ENCODE data around the gene P2RY12. TPM values are rescaled to one million over a fixed set of nuclear protein-coding genes. Genes with fewer than 3 reads are reported as not detected.

Gene P2RY12
- polyA plus RNA-seq, 4 donors = 0.54 to 2.2 (median 0.75) TPM; not detected in 1

DNA sequence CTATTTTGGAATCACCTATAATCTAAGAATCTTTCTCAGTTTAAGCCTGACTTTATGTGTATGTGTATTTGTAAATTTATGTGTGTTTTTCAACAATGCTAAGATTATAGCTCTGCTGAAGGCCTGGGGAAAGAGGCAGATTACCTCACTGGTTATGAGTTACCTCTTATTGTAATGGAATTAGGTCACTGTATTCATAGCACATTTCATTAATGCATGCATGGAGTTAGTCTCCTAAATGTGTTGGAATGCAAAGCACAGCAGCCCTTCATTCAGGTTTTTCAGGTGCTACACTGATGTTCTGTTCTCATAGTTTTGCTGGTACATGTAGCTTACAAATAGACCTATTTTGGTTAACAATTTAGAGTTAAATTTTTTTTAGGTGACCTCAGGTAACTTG, 77.4 kb downstream of the P2RY12 start:
- no peaks in the 10 kb centered on the region for H3K27me3 ChIP-seq (ENCODE audit: control insufficient read depth in 3 of 3, insufficient read depth in 3 of 3, low read length in 3 of 3)
- H3K27ac ChIP-seq (ENCODE audit: low read depth in 1 of 3, low read length in 2 of 3) = no peak overlapping the region
- no peaks in the 10 kb centered on the region for H3K36me3 ChIP-seq (ENCODE audit: control insufficient read depth in 3 of 3, insufficient read depth in 2 of 3, low read depth in 1 of 3, low read length in 3 of 3)
- H3K9me3 ChIP-seq (ENCODE audit: control insufficient read depth in 2 of 2, insufficient read depth in 1 of 2, low read depth in 1 of 2, low read length in 1 of 2) = no peaks in the 10 kb centered on the region
- FAIRE-seq (no peak), DNase-seq (no peak)
- H3K4me1 ChIP-seq (ENCODE audit: control insufficient read depth in 3 of 3, insufficient read depth in 2 of 3, low read depth in 1 of 3, low read length in 2 of 3) = no peaks in the 10 kb centered on the region
- H3K4me3 ChIP-seq (ENCODE audit: low read depth in 1 of 3, low read length in 3 of 3) = no peak overlapping the region

GRCh38 chr3:151306168-151306810, 78.3 kb downstream of the P2RY12 start:
- DNase-seq (no peak), FAIRE-seq (no peak)
- Histone ChIP-seq H3K27me3 (ENCODE audit: control insufficient read depth in 3 of 3, insufficient read depth in 3 of 3, low read length in 3 of 3) (no peaks in the 10 kb centered on the region), H3K4me3 (ENCODE audit: low read depth in 1 of 3, low read length in 3 of 3) (no peak overlapping the region), H3K4me1 (ENCODE audit: control insufficient read depth in 3 of 3, insufficient read depth in 2 of 3, low read depth in 1 of 3, low read length in 2 of 3) (no peaks in the 10 kb centered on the region), H3K9me3 (ENCODE audit: control insufficient read depth in 2 of 2, insufficient read depth in 1 of 2, low read depth in 1 of 2, low read length in 1 of 2) (no peaks in the 10 kb centered on the region), H3K36me3 (ENCODE audit: control insufficient read depth in 3 of 3, insufficient read depth in 2 of 3, low read depth in 1 of 3, low read length in 3 of 3) (no peaks in the 10 kb centered on the region), H3K27ac (ENCODE audit: low read depth in 1 of 3, low read length in 2 of 3) (no peak overlapping the region)
- WGBS, 3 donors = 86 to 92% (median 89%) methylated on average over 6 of the region's 6 CpGs

DNA sequence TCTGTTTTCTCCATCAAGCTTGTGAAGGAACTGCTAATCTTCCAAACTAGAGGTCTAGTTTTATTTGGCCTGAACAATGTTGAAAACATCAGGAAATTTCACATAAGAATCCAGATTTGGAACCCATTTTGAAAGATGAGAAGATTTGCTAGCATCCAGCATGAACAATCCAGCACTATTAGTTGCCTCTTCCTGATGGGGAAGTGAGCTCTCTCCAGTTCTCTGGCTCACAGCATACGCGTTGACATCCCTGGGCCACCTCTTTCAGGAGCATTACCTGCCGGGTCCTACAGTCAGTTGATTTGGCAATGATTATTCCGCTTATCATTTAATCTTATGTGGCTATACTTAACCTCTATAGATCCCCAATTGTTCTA, 78.8 kb downstream of the P2RY12 start:
- WGBS, 3 donors = 88 to 95% (median 92%) methylated on average over 4 of the region's 4 CpGs
- Histone ChIP-seq H3K4me3 (ENCODE audit: low read depth in 1 of 3, low read length in 3 of 3) (no peak overlapping the region), H3K27ac (ENCODE audit: low read depth in 1 of 3, low read length in 2 of 3) (no peak overlapping the region), H3K36me3 (ENCODE audit: control insufficient read depth in 3 of 3, insufficient read depth in 2 of 3, low read depth in 1 of 3, low read length in 3 of 3) (no peaks in the 10 kb centered on the region), H3K9me3 (ENCODE audit: control insufficient read depth in 2 of 2, insufficient read depth in 1 of 2, low read depth in 1 of 2, low read length in 1 of 2) (no peaks in the 10 kb centered on the region), H3K4me1 (ENCODE audit: control insufficient read depth in 3 of 3, insufficient read depth in 2 of 3, low read depth in 1 of 3, low read length in 2 of 3) (no peaks in the 10 kb centered on the region), H3K27me3 (ENCODE audit: control insufficient read depth in 3 of 3, insufficient read depth in 3 of 3, low read length in 3 of 3) (no peaks in the 10 kb centered on the region)
- DNase-seq = no peak
- no peak for FAIRE-seq

DNA sequence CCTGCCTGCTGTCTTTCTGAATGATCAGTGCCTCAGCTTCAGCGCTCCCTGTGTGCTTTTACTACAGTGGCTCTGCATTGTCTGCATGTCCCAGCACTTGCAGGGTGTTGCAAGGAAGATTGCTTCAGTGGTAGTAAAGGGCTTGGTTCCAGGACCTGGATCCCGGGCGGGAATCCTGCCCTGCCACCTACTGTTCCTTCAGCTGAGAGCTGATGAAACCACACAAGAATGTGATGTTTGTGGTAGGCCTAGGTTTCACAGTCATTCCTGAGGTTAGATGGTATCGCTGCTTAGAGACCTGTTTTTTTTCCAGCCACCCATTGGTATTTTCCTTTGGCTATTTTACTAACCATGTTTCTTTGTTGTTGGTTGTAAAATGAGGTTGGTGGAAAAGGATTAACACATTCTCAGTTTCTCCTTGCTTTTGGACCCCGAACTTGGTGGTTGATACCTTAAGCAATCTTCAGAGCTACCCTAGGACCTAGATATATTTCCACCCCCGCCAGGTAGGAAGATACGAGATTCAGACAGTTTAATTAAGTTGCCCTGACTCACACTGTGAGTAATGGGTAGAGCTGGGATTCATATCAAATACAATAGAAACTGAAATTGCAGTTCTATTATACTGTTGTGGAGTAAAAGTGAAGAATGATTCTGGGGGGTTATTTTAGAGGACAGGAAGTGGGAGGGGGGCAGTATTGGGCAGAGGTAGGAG, 79.3 kb downstream of the P2RY12 start:
- no peak overlapping the region for H3K27ac ChIP-seq (ENCODE audit: low read depth in 1 of 3, low read length in 2 of 3)
- no peaks in the 10 kb centered on the region for H3K4me1 ChIP-seq (ENCODE audit: control insufficient read depth in 3 of 3, insufficient read depth in 2 of 3, low read depth in 1 of 3, low read length in 2 of 3)
- DNase-seq (peak in 1 of 2 donors; percentile 69), FAIRE-seq (no peak)
- no peaks in the 10 kb centered on the region for H3K36me3 ChIP-seq (ENCODE audit: control insufficient read depth in 3 of 3, insufficient read depth in 2 of 3, low read depth in 1 of 3, low read length in 3 of 3)
- H3K9me3 ChIP-seq (ENCODE audit: control insufficient read depth in 2 of 2, insufficient read depth in 1 of 2, low read depth in 1 of 2, low read length in 1 of 2) = no peaks in the 10 kb centered on the region
- H3K27me3 ChIP-seq (ENCODE audit: control insufficient read depth in 3 of 3, insufficient read depth in 3 of 3, low read length in 3 of 3) = no peaks in the 10 kb centered on the region
- WGBS, 3 donors = 68 to 74% (median 70%) methylated on average over 7 of the region's 7 CpGs
- no peak overlapping the region for H3K4me3 ChIP-seq (ENCODE audit: low read depth in 1 of 3, low read length in 3 of 3)

GRCh38 chr3:151303751-151304150, 80.8 kb downstream of the P2RY12 start:
- Histone ChIP-seq H3K36me3 (ENCODE audit: control insufficient read depth in 3 of 3, insufficient read depth in 2 of 3, low read depth in 1 of 3, low read length in 3 of 3) (no peaks in the 10 kb centered on the region), H3K9me3 (ENCODE audit: control insufficient read depth in 2 of 2, insufficient read depth in 1 of 2, low read depth in 1 of 2, low read length in 1 of 2) (no peaks in the 10 kb centered on the region), H3K27ac (ENCODE audit: low read depth in 1 of 3, low read length in 2 of 3) (no peak overlapping the region), H3K4me3 (ENCODE audit: low read depth in 1 of 3, low read length in 3 of 3) (no peak overlapping the region), H3K27me3 (ENCODE audit: control insufficient read depth in 3 of 3, insufficient read depth in 3 of 3, low read length in 3 of 3) (no peaks in the 10 kb centered on the region), H3K4me1 (ENCODE audit: control insufficient read depth in 3 of 3, insufficient read depth in 2 of 3, low read depth in 1 of 3, low read length in 2 of 3) (no peaks in the 10 kb centered on the region)
- DNase-seq (no peak), FAIRE-seq (no peak)
- 56 to 67% (median 62%) methylated on average over 2 of the region's 2 CpGs for WGBS, 3 donors

- DNase-seq (no peak), FAIRE-seq (no peak)
- H3K4me3 ChIP-seq (ENCODE audit: low read depth in 1 of 3, low read length in 3 of 3) = no peak overlapping the region
- H3K27ac ChIP-seq (ENCODE audit: low read depth in 1 of 3, low read length in 2 of 3) = no peak overlapping the region
- H3K9me3 ChIP-seq (ENCODE audit: control insufficient read depth in 2 of 2, insufficient read depth in 1 of 2, low read depth in 1 of 2, low read length in 1 of 2) = no peaks in the 10 kb centered on the region
- no peaks in the 10 kb centered on the region for H3K27me3 ChIP-seq (ENCODE audit: control insufficient read depth in 3 of 3, insufficient read depth in 3 of 3, low read length in 3 of 3)
- no peaks in the 10 kb centered on the region for H3K4me1 ChIP-seq (ENCODE audit: control insufficient read depth in 3 of 3, insufficient read depth in 2 of 3, low read depth in 1 of 3, low read length in 2 of 3)
- WGBS, 3 donors = 81 to 86% (median 84%) methylated on average over 3 of the region's 3 CpGs
- no peaks in the 10 kb centered on the region for H3K36me3 ChIP-seq (ENCODE audit: control insufficient read depth in 3 of 3, insufficient read depth in 2 of 3, low read depth in 1 of 3, low read length in 3 of 3)
Observed at GRCh38 chr3:151301787-151302186, 82.8 kb downstream of the P2RY12 start.

GRCh38 chr3:151300539-151300938, 84.0 kb downstream of the P2RY12 start:
- H3K4me3 ChIP-seq (ENCODE audit: low read depth in 1 of 3, low read length in 3 of 3) = no peak overlapping the region
- DNase-seq = no peak
- H3K27me3 ChIP-seq (ENCODE audit: control insufficient read depth in 3 of 3, insufficient read depth in 3 of 3, low read length in 3 of 3) = no peaks in the 10 kb centered on the region
- no peaks in the 10 kb centered on the region for H3K4me1 ChIP-seq (ENCODE audit: control insufficient read depth in 3 of 3, insufficient read depth in 2 of 3, low read depth in 1 of 3, low read length in 2 of 3)
- no peak for FAIRE-seq
- H3K9me3 ChIP-seq (ENCODE audit: control insufficient read depth in 2 of 2, insufficient read depth in 1 of 2, low read depth in 1 of 2, low read length in 1 of 2) = no peaks in the 10 kb centered on the region
- 78 to 83% (median 81%) methylated on average over 1 of the region's 1 CpG for WGBS, 3 donors
- no peaks in the 10 kb centered on the region for H3K36me3 ChIP-seq (ENCODE audit: control insufficient read depth in 3 of 3, insufficient read depth in 2 of 3, low read depth in 1 of 3, low read length in 3 of 3)
- H3K27ac ChIP-seq (ENCODE audit: low read depth in 1 of 3, low read length in 2 of 3) = no peak overlapping the region

- Histone ChIP-seq H3K4me1 (ENCODE audit: control insufficient read depth in 3 of 3, insufficient read depth in 2 of 3, low read depth in 1 of 3, low read length in 2 of 3) (no peaks in the 10 kb centered on the region), H3K9me3 (ENCODE audit: control insufficient read depth in 2 of 2, insufficient read depth in 1 of 2, low read depth in 1 of 2, low read length in 1 of 2) (no peaks in the 10 kb centered on the region), H3K27me3 (ENCODE audit: control insufficient read depth in 3 of 3, insufficient read depth in 3 of 3, low read length in 3 of 3) (no peaks in the 10 kb centered on the region), H3K36me3 (ENCODE audit: control insufficient read depth in 3 of 3, insufficient read depth in 2 of 3, low read depth in 1 of 3, low read length in 3 of 3) (no peaks in the 10 kb centered on the region), H3K27ac (ENCODE audit: low read depth in 1 of 3, low read length in 2 of 3) (no peak overlapping the region), H3K4me3 (ENCODE audit: low read depth in 1 of 3, low read length in 3 of 3) (no peak overlapping the region)
- DNase-seq (no peak), FAIRE-seq (no peak)
- WGBS, 3 donors = 63 to 80% (median 77%) methylated on average over 2 of the region's 2 CpGs
Observed at GRCh38 chr3:151299006-151299405, 85.5 kb downstream of the P2RY12 start.

DNA sequence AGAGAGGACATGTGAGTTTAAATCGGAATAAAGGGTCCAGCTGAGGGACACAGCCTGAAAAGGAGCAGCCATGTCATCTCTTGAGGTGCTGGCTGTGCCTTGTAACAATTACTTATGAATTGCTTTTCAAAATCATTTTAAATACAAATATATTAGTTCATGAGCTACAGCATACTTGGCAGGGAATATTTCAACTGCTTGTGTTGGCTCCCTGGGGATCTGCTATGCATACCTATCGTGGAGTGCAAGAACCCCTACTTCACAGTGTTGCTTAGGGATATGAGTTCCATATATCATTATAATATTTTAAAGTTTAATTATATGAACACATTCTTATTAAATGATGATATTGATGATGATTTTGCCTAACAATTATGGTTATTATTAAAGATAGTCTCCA, 87.1 kb downstream of the P2RY12 start:
- Histone ChIP-seq H3K4me3 (ENCODE audit: low read depth in 1 of 3, low read length in 3 of 3) (no peak overlapping the region), H3K27ac (ENCODE audit: low read depth in 1 of 3, low read length in 2 of 3) (no peak overlapping the region), H3K9me3 (ENCODE audit: control insufficient read depth in 2 of 2, insufficient read depth in 1 of 2, low read depth in 1 of 2, low read length in 1 of 2) (no peaks in the 10 kb centered on the region), H3K27me3 (ENCODE audit: control insufficient read depth in 3 of 3, insufficient read depth in 3 of 3, low read length in 3 of 3) (no peaks in the 10 kb centered on the region), H3K4me1 (ENCODE audit: control insufficient read depth in 3 of 3, insufficient read depth in 2 of 3, low read depth in 1 of 3, low read length in 2 of 3) (no peaks in the 10 kb centered on the region), H3K36me3 (ENCODE audit: control insufficient read depth in 3 of 3, insufficient read depth in 2 of 3, low read depth in 1 of 3, low read length in 3 of 3) (no peaks in the 10 kb centered on the region)
- no peak for DNase-seq
- FAIRE-seq = no peak
- WGBS, 3 donors = 47 to 66% (median 57%) methylated on average over 2 of the region's 2 CpGs

Measured in small intestine (tissue), 7 donors.